ENCODE measurements around the gene ZFP91.

- TF ChIP-seq RAD21 (IDR thresholded peaks at IDR 0.05; ENCODE audit: low read length): no peak
- TF ChIP-seq CTCF (IDR thresholded peaks at IDR 0.05): no peak
- TF ChIP-seq POLR2AphosphoS5 (IDR thresholded peaks at IDR 0.05; ENCODE audit: low read depth, low read length): no peak
- no peak for TF ChIP-seq FOXJ3 (CRISPR knock-in tag; IDR thresholded peaks at IDR 0.05)
- no peak for TF ChIP-seq CHD2 (IDR thresholded peaks at IDR 0.05; ENCODE audit: low read length, partially characterized antibody)
- no peak for TF ChIP-seq FOXM1 (IDR thresholded peaks at IDR 0.05; ENCODE audit: low read depth)
- TF ChIP-seq TEAD4 (IDR thresholded peaks at IDR 0.05; ENCODE audit: borderline replicate concordance, insufficient read depth): no peak
- no peak for TF ChIP-seq YY1 (IDR thresholded peaks at IDR 0.05; ENCODE audit: low read depth)
- TF ChIP-seq USF2 (IDR thresholded peaks at IDR 0.05; ENCODE audit: borderline replicate concordance, low read depth, low read length): no peak
- TF ChIP-seq GABPA (IDR thresholded peaks at IDR 0.05; ENCODE audit: low read depth): no peak
These were observed 46.2 kb downstream of the ZFP91 start for GRCh38 chr11:58625086-58625485.
